K562 (cell line): ENCODE measurements around the gene SBF1. TPM values are rescaled to one million over a fixed set of nuclear protein-coding genes. Genes with fewer than 3 reads are reported as not detected.

ENCODE experiments used
- ATAC-seq: fragments of 200-7000 bp; cut with Tn5 transposase; 3 replicates; pipeline ENCODE4 v1.9.1; 2020; ENCODE audit warnings: moderate library complexity
- BruUV-seq: library from RNA; stranded (reverse); fragments of 400-500 nt; replicated peaks from 2 replicates; lab custom pipeline; 2021; lab: Mats Ljungman, UMichigan
- CTCF ChIA-PET: fragments of 300-600 bp; formaldehyde crosslinking; extraction: SDS; loops from one replicate; lab custom pipeline; 2021; ENCODE audit warnings: low intra/inter-chr PET ratio; lab: Yijun Ruan, JAX
- POLR2A ChIA-PET: fragments of 300-600, 350-650 bp; sonication (Branson Sonifier 250); formaldehyde crosslinking; extraction: SDS; loops from one replicate; lab custom pipeline; 2021; ENCODE audit warnings: antibody characterized with exemption, inconsistent platforms; lab: Yijun Ruan, JAX
- DNase-seq, 4 experiments: peaks; one replicate each; pipeline versions ENCODE4 v3.0.0 to v3.0.0-alpha.2; 2011 to 2018; ENCODE audit warnings: low spot score in 3 of 4, mixed read lengths in 3 of 4; ENCODE audit errors: extremely low read depth in 1 of 4
- FAIRE-seq: peaks from 2 replicates; lab custom pipeline; 2011; peaks lifted over from hg19 to GRCh38; lab: Jason Lieb, UNC
- H2AFZ ChIP-seq: 2 replicates; pipeline ENCODE4 v1.6.0; 2011; ENCODE audit warnings: low read depth, low read length, control low read depth, inconsistent platforms
- H3K27ac ChIP-seq: fragments of 200-600 bp; 3 replicates; pipeline ENCODE4 v1.8.0; 2011; ENCODE audit warnings: low read depth, mild to moderate bottlenecking, control low read depth, inconsistent platforms, low read length, moderate library complexity, mixed read lengths; ENCODE audit errors: extremely low read depth
- H3K27me3 ChIP-seq, 2 experiments: fragments of 300-600 bp in 1 of 2; 2 replicates in 1 of 2; 3 replicates in 1 of 2; pipeline versions ENCODE4 v1.6.0 to v1.8.0; 2011; ENCODE audit warnings: inconsistent platforms in 2 of 2, low read length in 2 of 2, mild to moderate bottlenecking in 1 of 2, mixed read lengths in 1 of 2, moderate library complexity in 1 of 2; ENCODE audit not compliant: control insufficient read depth in 2 of 2, insufficient read depth in 2 of 2
- H3K36me3 ChIP-seq: fragments of 300-600 bp; 3 replicates; pipeline ENCODE4 v1.8.0; 2011; ENCODE audit warnings: mild to moderate bottlenecking, low read length, inconsistent platforms; ENCODE audit not compliant: control insufficient read depth, insufficient read depth
- H3K4me1 ChIP-seq, 2 experiments: fragments of 200-600 bp in 1 of 2; replicated peaks in 1 of 2; 2 replicates in 1 of 2; 3 replicates in 1 of 2; pipeline versions ENCODE4 v1.5.1 to v1.8.0; 2011; ENCODE audit warnings: inconsistent platforms in 2 of 2, low read length in 2 of 2, mild to moderate bottlenecking in 1 of 2, mixed read lengths in 1 of 2, moderate library complexity in 1 of 2; ENCODE audit not compliant: control insufficient read depth in 2 of 2, insufficient read depth in 2 of 2
- H3K4me2 ChIP-seq: 2 replicates; pipeline ENCODE4 v1.6.1; 2011; ENCODE audit warnings: low read length, control low read depth, inconsistent platforms, mixed read lengths; ENCODE audit not compliant: insufficient read depth
- H3K4me3 ChIP-seq: fragments of 200-600 bp; sonication (generic), shearing (Covaris generic); 2 replicates; pipeline ENCODE4 v1.5.1; 2016; ENCODE audit warnings: control low read depth, inconsistent platforms
- H3K79me2 ChIP-seq: fragments of 200-600 bp; 3 replicates; pipeline ENCODE4 v1.8.0; 2011; ENCODE audit warnings: low read length, inconsistent platforms; ENCODE audit not compliant: control insufficient read depth, insufficient read depth
- H3K9ac ChIP-seq, 2 experiments: 2 replicates each; pipeline versions ENCODE4 v1.6.0 to v1.6.1; 2011; ENCODE audit warnings: low read depth in 2 of 2, low read length in 2 of 2, control low read depth in 1 of 2, inconsistent platforms in 1 of 2, mild to moderate bottlenecking in 1 of 2, mixed read lengths in 1 of 2; ENCODE audit not compliant: insufficient read depth in 1 of 2
- H3K9me1 ChIP-seq: one replicate; pipeline ENCODE4 v1.6.0; 2011; ENCODE audit warnings: inconsistent platforms, mild to moderate bottlenecking, low read length, moderate library complexity; ENCODE audit not compliant: control insufficient read depth, insufficient read depth
- H3K9me3 ChIP-seq: replicated peaks from 2 replicates; pipeline ENCODE4 v1.5.1; 2011; ENCODE audit warnings: low read depth, low read length, inconsistent platforms; ENCODE audit not compliant: control insufficient read depth, insufficient read depth
- H4K20me1 ChIP-seq: replicated peaks from 2 replicates; pipeline ENCODE4 v1.6.1; 2011; ENCODE audit warnings: low read length, inconsistent platforms, mixed read lengths; ENCODE audit not compliant: control insufficient read depth, insufficient read depth
- ETV6 ChIP-seq, 3 experiments: fragments of 150-350 bp in 1 of 3; sonication (generic) in 1 of 3; formaldehyde crosslinking in 1 of 3; IDR thresholded peaks; 2 replicates each; pipeline versions ENCODE4 v1.6.1 to v1.8.0; 2014 to 2022; ENCODE audit warnings: borderline replicate concordance in 2 of 3, low read depth in 2 of 3, antibody characterized with exemption in 1 of 3, low read length in 1 of 3, mild to moderate bottlenecking in 1 of 3, missing genetic modification reagents in 1 of 3
- GTF2F1 ChIP-seq: IDR thresholded peaks from 2 replicates; pipeline ENCODE4 v1.6.1; 2011; ENCODE audit warnings: low read depth, low read length, improper control_type of control experiment
- MXI1 ChIP-seq: IDR thresholded peaks from 2 replicates; pipeline ENCODE4 v1.6.1; 2011; ENCODE audit warnings: low read depth, mild to moderate bottlenecking, improper control_type of control experiment, low read length
- ZNF282 ChIP-seq: sonication (generic); formaldehyde crosslinking; IDR thresholded peaks from 2 replicates; pipeline ENCODE4 v1.8.1; 2023; ENCODE audit warnings: missing genetic modification reagents
- WGBS: fragments of 100-300 bp; shearing (Covaris generic); methylation state at CpG from one replicate; pipeline ENCODE4 v1.1.6; 2016; ENCODE audit warnings: low coverage, mixed read lengths; ENCODE audit not compliant: insufficient coverage; ENCODE audit errors: missing lambda C conversion rate; 5-methylcytosine and 5-hydroxymethylcytosine counted together
- in situ Hi-C: fragments of 300-500 bp; cut with MboI; formaldehyde crosslinking; loops from 4 replicates; pipeline ENCODE4 v1.15.0; 2018; ENCODE audit warnings: inconsistent platforms, mixed read lengths
- intact Hi-C: fragments of 100-400 bp; cut with micrococcal nuclease; formaldehyde crosslinking; loops from 2 replicates; pipeline ENCODE4 v1.14.2; 2022
- polyA plus RNA-seq, 8 experiments: library from polyadenylated mRNA; depleted of rRNA in 4 of 8; stranded (reverse) in 5 of 8; unstranded in 3 of 8; fragments of >200 nt; fragmentation: Nextera tagmentation in 2 of 8; fragmentation: Illumina TruSeq in 1 of 8; extraction: Ambion mirVana in 2 of 8; extraction: Trizol in 1 of 8; gene quantifications; 2 replicates each; pipeline versions ENCODE4 v1.2.1 to v1.2.3, GENCODE V29; 2011 to 2014; ENCODE audit warnings: inconsistent platforms in 1 of 8, missing spikeins in 1 of 8
- total RNA-seq, 7 experiments: library from RNA; depleted of rRNA in 6 of 7; stranded (reverse); fragments of >200 nt in 6 of 7; fragmentation: Illumina TruSeq in 2 of 7; extraction: Trizol in 2 of 7; gene quantifications; 2 replicates each; pipeline versions ENCODE4 v1.2.1 to v1.2.3, GENCODE V29; 2011 to 2021; ENCODE audit warnings: low replicate concordance in 1 of 7

SBF1 gene
- total and polyA plus RNA-seq, 9 of the 15 experiments (the other 6 are each of a cell fraction or from before 2014, with no cell fraction given) = 0.44 to 50.4 (median 11.4) TPM

DNA sequence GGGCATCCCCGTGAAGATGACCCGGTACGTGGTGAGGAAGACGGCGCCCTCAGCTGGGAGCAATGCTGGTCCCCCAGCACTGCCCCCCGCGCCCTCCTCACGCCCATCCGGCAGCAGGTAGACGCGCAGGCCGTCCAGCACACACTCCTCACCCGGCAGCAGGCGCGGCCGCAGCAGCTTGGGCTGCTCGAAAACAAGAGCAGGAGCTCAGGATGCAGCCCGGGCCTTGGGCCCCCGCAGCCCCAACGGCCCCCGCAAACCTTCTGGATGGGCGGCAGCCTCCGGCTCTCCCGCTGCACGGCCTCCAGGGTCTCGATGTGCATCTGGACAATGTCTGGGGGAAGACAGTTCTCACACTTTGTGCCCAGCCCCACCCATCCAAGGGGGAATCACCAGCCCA is 13.3 kb downstream of the SBF1 start:
- no peak for FAIRE-seq
- ATAC-seq = no peak
- CTCF ChIA-PET = interaction anchor here (0.6 kb wide), 1 partner anchor 360 kb away, joined by 3 read pairs; no protein-coding TSS in a partner anchor
- 95% methylated on average over 7 of the region's 26 CpGs for WGBS
- DNase-seq = no peak
- Histone ChIP-seq H3K79me2 (no peaks in the 10 kb centered on the region), H3K36me3 (peaks cover 61% of the 10 kb centered on the region; the same call in 1 of the 3 replicates), H3K9me1 (no peaks in the 10 kb centered on the region), H3K4me1 (peaks cover 0 to 4% of the 10 kb centered on the region in 2 experiments; a peak in 2 of 5 replicates), H2AFZ (no peak overlapping the region), H3K9ac (no peak overlapping the region), H3K27ac (no peak overlapping the region), H4K20me1 (no peaks in the 10 kb centered on the region), H3K4me2 (no peak overlapping the region), H3K27me3 (no peaks in the 10 kb centered on the region), H3K9me3 (no peaks in the 10 kb centered on the region), H3K4me3 (no peak overlapping the region)
- intact Hi-C loops (no loop called here), in situ Hi-C loops (no loop called here)
- POLR2A ChIA-PET = no interaction called here
- BruUV-seq = no TSS peak
- TF ChIP-seq ETV6 (IDR thresholded peaks at IDR 0.05; ENCODE audit: borderline replicate concordance in 1 of 2, low read depth in 2 of 2, low read length in 1 of 2) (no peak), ETV6 (CRISPR knock-in tag; IDR thresholded peaks at IDR 0.05; ENCODE audit: borderline replicate concordance) (no peak)

DNA sequence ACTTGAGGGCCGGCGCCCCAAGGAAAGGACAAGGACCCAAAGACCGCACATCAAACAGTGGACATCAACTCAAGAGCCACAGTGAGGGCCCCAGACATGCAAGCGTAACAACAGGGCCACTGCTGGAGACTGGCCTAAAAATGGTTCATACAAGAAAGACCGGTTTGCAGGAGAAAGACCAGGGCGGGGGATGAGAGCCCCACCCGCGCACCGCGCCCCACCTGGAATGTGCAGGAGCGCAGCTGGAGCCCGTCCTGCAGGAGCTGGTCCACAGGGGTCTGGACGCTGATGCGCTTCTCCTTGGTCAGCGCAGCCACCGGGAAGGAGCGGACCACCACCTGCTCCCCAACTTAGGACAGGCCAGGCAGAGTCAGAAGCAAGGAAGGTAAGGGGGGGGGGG is 13.9 kb downstream of the SBF1 start:
- CTCF ChIA-PET = interaction anchor here (0.6 kb wide), 1 partner anchor 359 kb away, joined by 3 read pairs; no protein-coding TSS in a partner anchor
- no TSS peak for BruUV-seq
- Histone ChIP-seq H3K79me2 (no peaks in the 10 kb centered on the region), H3K4me2 (no peak overlapping the region), H3K4me1 (peaks cover 0 to 4% of the 10 kb centered on the region in 2 experiments; a peak in 2 of 5 replicates), H3K9ac (no peak overlapping the region), H2AFZ (no peak overlapping the region), H3K9me1 (no peaks in the 10 kb centered on the region), H3K36me3 (peaks cover 58% of the 10 kb centered on the region; the same call in 1 of the 3 replicates)
- FAIRE-seq (no peak), DNase-seq (no peak)
- intact Hi-C loops = no loop called here
- TF ChIP-seq MXI1 (no peak), ZNF282 (CRISPR knock-in tag) (no peak), GTF2F1 (no peak)
- TF ChIP-seq, all 486 proteins: peak for 0
- 95% methylated on average over 10 of the region's 17 CpGs for WGBS
- POLR2A ChIA-PET = no interaction called here
- Histone ChIP-seq H3K27me3 (no peaks in the 10 kb centered on the region), H3K4me3 (no peak overlapping the region), H3K27ac (no peak overlapping the region), H3K9me3 (no peaks in the 10 kb centered on the region), H4K20me1 (no peaks in the 10 kb centered on the region)
- in situ Hi-C loops = no loop called here
- ATAC-seq = no peak
